Smooth muscle cell of the brain vasculature (primary cell): ENCODE measurements around the gene SRBD1.
"Not testable (repeated sequence)": the region's sequence is repeated elsewhere in the genome, so short reads cannot be mapped to it uniquely, and the experiment has no call there.

Source experiments
- DNase-seq: peaks from one replicate; pipeline ENCODE4 v3.0.0-alpha.2; 2012; ENCODE audit warnings: low read depth, low spot score

Gene SRBD1

DNA sequence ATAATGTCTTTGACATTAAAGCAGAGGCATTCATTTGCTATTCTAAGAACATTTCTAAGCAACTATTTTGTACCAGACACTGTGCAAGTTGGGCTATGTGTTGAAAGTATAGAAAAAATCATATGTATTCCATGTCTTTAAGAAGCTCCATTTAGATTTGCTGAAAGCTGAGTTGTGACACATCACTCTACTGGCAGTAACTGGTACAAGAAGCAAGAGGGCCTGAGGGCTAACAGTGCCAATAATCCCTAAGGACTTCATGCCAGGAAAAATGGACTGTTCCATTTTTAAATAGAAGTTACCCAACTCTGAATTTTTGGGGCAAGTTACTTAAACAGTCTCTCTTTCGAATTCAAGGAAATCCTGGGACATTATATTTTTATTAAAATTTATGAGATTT, 178.7 kb downstream of the SRBD1 start:
- no peak for DNase-seq

DNA sequence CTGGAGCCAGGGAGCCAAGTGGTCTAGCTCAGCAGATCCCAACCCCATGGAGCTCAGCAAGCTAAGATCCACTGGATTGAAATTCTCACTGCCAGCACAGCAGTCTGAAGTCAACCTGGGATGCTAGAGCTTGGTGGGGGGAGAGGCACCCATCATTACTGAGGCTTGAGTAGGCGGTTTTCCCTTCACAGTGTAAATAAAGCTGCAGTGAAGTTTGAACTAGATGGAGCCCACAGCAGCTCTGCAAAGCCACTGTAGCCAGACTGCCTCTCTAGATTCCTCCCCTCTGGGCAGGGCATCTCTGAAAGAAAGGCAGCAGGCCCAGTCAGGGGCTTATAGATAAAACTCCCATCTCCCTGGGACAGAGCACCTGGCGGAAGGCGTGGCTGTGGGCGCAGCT, 185.0 kb downstream of the SRBD1 start:
- not testable (repeated sequence) for DNase-seq

DNA sequence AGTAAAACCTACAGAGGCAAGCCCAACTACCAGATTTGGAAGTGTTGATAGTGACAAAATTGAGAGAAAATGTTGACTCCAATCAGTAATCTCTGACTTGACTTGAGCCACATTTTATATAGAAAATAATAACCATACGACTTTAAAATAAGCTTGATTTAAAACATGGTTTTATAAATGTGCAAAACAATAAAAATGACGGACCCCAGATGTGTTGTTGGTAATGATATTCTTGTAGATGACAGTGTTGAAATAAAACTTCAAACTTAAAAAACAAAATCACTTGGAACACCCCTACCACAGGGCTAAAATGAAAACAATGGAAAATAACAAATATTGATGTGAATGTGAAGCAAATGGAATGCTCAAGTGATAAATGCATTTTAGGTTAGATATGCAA, 188.1 kb downstream of the SRBD1 start:
- DNase-seq = no peak

DNA sequence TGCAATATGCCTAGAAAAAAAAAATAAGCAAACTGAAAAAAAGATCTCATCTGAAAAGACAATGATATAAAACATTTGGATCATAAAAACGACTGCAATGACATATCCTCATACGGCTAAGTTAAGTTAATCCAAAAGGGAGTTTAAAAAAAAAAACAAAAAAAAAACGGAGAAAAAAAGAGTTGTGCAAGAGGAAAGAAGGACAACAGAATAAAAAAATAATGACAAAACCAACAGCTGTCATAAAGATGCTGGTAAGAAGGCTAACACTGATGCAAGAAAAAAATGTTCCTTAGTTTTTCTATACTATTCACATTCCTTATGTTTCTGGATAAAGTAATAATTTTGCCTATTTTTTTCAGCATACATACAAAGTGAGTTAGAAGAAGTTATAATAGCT, 192.5 kb downstream of the SRBD1 start:
- DNase-seq = no peak

DNA sequence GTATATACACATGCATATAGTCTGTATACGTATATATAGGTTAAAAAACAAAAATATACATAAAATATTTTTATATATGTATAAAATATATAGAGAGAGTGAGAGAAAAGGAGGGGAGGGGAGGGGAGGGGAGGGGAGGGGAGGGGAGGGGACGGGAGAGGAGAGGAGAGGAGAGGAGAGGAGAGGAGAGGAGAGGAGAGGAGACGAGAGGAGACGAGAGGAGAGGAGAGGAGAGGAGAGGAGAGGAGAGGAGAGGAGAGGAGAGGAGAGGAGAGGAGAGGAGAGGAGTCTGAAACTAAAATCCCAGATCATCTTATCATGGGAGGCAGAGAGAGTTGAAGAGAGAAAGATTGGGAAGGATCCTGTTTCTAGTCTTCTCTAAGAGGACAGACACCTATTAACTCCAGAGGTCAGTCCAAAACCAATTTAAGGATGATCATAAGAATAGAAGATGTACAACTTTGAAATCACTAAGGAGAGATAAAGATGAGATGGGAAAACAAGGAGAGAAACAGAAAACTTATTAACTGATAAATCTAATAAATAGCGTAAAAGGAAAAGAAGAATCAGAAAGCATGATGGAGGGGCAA, 195.4 kb downstream of the SRBD1 start:
- no peak for DNase-seq

DNA sequence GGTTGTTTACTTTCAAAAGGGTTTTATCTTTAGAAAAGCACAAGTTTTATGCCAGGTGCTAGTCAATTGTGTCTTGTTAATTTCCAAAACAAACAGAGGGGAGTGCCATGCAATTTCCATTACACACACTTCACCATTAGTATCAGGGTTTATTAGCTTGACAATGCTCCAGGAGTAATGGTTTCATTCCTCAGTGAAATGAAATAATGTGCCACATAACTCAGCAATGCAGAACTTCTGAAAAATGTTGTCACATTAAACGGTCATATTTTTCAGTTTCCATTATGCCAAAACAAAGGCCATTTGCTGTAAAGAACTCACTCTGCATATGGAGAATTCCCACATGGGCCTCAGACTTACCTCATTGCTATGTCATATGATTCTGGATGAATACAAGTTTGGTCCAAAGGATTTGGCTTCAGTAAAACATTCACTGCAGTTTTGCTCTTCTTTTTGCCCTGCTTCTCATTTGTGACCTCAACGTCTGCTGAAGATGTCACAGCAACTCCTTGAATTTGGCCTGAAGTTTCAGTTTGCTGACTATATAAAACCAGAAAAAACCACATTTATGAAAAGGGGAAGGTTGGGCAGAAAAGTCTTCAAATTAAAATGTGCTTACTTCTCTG, 198.2 kb downstream of the SRBD1 start:
- DNase-seq = no peak

DNA sequence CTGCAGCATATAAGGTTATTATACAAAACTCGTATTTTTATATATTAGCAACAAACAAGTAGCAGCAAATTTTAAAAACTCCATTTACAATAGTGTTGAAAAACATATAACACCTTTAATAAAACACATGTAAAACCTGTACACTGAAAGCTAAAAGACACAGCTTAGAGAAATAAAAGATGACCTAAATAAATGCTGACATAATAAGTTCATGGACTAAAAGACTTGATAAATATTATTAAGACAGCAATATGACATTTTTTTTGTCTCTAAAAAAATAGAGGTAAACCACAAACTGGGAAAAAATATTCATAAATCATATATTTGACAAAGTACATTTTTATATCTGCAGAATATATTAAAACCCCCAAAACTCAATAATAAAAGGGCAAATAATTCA, 201.4 kb downstream of the SRBD1 start:
- DNase-seq = no peak

DNA sequence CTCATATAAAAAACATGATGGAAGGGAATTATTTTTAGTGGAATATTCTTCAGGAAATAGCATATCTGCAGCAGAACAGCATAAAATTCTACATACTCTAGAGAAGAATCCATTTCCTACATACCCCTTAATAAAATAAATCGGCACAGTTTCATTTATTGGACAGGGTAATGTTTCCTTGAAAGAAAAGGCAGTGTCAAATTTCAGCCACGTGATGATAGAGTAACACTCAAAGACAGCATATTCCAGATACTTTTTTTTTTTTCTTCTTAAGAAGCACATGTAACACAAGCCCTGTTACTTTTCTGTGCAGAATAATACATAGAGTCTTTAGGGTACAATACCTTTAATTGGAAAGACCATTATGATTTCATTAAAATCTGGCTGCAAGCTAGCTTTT, 204.4 kb downstream of the SRBD1 start:
- no peak for DNase-seq

DNA sequence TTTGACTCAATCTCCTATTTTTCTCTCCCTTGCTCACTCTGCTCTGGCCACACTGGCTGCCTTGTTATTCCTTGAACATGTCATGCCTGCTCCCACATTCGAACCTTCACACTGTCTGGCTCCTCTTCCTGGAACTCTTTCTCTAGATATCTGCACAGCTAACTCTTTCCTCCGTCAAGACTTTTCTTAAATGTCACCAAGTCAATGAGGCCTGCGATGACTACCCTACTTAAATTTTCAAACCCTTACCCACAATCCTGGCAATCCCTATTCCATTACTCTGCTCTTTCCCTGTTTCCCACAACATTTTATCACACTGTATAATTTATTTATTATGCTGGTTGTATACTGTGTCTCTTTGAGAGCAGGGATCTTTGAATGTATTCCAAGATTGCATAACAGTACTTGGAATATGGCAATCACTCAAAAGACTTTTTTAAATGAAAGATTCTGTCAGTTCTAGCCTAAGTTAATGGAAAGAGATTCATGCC, 206.2 kb downstream of the SRBD1 start:
- DNase-seq = no peak

DNA sequence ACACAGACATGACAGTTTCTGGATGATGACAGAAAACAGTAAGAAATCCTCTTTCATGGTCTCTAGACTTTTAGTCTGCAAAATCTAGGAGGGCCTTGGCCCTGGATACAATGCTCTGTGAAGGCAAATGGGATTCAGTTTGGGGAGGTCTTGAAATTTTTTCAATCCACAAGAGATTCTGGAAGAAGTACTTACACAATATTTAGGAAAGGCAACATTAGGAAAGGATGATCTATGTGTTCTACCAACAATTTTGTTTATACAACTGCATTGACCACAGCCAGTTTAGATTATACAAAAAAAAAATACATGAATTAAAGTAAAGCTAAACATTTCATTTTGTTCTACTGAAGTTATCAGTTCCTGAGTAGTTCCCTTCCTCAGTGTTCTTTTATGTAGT, 208.0 kb downstream of the SRBD1 start:
- no peak for DNase-seq

DNA sequence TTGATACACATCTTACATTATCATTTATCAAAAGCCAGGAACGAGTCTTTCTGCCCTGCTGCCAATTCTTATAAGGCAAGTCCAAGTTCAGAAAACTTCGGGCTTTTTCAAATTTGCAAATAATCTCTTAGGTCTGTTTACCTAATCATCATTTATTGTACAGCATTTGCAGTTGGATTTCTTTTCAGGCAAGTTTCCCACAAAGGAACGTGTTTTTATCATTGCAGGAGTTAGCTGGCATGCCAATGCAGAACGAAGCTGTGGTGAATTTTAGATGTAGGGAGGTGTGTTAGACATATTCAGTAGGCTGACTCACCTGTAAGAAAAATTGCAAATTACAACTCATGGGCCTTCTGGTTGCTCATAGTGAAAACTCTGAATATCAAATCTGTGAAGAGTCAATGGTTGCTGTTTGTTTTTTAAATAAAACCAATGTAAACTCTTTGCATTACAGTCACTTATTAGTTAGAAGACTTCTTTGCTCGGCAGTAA, 209.6 kb downstream of the SRBD1 start:
- no peak for DNase-seq

DNA sequence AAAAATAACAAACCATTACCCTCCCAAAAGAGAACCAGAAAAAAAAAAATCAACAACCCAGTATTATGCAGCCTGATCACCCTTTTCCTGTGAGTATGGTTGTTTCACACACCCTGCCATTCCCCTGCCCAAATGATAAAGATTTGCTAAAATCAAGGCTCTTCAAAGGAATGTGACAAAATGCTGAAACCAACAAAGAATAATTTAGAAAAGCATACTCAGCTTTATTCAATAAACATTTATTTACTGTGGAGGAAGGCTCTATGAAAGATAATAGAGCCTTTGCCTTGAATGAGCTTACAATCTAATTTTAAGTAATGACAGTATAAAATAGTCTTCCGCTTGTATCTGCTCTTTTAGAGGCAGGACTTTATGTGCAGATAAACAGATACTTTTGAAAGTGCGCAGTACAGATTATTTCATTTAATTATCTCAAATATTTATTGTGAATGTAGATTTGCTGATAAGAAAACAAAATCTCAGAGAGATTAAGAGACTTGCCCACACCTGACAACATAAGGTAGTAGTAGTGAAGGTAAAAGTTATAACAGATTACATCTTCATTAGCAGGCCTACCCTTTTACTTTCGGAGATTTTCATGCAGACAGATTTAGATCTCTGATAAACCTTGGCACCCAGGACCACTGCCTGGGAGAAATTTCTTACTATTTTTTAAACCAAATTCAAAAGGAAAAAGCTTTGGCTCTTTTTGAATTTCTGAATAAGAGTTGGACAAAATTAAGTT, 211.9 kb downstream of the SRBD1 start:
- no peak for DNase-seq

DNA sequence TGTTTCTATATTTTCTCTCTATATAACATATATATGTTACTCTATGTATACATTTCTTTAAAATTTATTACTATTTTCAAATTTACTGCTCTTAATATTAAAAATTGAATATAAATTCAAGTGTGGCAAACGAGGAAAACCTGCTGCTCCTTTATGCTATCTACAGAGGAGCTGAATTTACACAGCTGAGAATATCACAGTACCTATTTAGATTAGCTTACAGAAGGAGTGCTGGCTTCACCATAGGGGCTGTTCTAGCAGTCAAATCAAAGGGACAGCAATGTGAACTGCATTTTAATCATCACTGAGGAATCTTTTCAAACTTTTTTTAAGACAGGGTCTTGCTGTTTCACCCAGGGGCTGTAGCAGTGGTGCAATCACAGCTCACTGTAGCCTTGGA, 213.8 kb downstream of the SRBD1 start:
- no peak for DNase-seq

DNA sequence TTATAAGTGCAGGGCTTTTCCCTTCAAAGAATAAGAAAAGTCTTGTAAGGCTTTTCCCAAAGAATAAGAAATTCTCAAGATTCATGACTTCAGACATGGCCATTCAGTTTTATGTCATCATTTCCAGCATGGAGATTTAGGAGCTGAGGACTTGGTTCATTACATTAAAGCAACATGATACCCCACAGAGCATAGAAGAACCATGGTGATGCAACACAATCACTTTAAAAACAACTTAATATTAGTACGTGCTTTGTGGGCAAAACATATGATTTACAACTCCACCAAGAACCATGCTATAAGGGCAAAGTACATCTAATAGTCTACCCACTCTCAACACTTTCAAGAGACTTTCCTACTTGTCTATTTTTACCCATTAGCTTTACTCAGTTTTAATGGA, 214.4 kb downstream of the SRBD1 start:
- no peak for DNase-seq

DNA sequence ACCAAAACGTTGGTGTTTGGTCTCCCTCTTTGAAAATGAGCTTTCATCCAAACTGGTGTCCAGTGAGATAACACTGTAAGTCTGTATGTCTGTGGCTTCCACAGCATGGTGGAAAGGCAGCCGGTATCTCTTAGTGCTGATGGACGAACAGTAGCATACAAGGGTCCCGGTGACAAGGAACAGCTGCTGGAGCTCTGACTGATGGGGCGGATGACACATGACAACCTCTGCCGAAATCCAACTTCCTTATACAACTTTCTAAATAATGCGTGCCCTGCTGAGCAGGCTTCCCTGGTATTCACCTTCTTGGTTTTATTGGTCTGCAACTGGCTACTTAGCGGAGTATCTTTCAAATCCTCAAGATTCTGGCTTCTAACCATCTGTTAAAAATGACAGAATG, 216.2 kb downstream of the SRBD1 start:
- no peak for DNase-seq

DNA sequence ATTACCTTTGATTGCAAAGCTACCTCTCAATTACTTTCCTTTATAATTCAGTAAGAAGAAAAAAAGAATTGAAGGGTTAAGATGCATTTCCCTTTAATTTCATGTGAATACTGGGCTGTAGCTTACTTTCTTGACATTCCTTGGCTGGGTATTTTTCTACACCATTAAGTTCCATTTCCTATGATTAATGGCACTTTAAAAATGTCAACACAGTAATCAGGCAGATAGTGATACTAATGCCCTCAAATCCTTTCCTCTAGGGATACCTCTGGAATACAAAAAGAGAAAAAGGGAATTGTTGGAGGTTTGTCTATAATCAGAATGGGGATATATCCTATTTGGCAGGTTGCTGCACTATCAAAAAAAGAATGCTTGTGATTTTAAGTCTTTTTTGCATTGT, 216.9 kb downstream of the SRBD1 start:
- no peak for DNase-seq

DNA sequence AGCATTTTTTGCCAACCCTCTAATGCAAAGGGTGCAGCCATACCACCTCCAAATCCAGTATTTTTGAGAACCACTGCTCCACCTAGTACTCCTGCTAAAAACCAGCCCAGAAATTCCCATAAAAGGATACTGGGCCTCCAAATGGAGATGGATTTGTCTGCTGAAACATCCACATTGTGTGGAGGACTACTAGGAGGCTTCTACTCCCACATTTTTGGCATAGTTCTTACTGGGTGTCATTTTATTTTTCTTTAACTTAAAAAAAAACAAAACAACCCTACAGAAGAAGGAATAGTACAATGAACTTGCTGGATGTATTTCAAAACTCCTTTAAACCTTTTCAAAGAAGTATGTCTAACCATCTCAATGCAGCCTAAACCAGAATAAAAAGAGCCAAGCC, 219.2 kb downstream of the SRBD1 start:
- no peak for DNase-seq

DNA sequence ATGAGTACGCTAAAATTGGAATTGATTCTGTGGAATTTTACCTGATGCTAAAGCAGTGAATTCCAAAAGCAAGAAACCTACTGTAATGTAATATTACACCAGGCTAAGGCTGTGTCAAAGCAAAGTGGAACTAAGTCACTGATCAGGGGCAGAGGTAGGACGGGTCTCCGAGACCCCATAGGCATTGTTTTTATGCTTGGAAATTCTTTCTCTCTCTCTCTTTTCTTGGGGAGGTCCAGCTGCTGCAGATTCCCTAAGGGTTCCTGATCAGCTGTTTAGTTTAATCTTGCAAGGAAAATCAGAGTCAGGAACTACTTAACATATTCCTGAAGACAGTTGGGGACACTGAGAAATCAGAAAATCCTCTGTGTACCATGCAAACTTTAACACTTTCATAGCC, 220.2 kb downstream of the SRBD1 start:
- no peak for DNase-seq

DNA sequence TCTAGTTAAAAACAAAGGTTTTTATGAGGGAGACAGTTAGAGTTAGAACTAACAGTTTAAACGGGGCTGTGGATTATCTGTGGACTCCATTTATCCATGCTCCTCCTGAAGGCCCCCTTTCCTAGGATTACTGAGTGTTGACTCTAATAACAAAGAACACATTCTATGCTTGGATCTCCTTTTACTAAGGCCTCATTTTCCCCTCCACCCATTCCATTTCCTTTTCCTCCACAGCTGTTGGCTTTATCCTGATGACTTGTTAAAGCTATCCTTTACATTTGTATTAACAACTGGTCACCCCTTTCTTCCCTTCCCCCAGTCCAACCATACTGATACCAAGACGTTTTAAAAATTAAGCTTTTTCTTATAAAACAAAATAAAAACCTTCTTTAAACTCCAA, 220.6 kb downstream of the SRBD1 start:
- no peak for DNase-seq

DNA sequence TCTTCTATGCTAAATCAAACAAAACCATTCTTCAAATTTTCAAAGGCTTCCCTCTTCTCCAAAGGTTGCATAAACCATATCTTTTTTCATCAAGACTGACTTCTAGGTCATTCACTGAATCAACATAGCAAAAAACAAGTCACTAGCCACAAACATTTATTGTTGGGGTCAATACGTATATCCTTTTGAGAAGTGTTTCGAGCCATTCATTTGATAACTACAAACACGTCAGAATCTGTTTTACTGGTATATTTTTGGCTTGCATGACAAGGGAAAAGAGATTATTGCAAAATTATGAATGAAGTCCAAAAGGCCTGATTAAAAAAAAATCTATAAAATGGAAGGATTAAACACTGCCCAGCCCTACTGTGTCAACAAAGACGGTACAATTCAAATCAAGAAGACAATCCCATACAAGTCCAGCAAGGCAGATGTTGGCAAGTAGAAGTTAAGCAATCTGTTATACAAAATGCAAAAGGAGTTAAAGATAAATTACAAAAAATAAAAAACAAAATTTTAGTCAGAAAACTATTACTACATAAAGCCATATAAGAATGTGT, 222.4 kb downstream of the SRBD1 start:
- no peak for DNase-seq

DNA sequence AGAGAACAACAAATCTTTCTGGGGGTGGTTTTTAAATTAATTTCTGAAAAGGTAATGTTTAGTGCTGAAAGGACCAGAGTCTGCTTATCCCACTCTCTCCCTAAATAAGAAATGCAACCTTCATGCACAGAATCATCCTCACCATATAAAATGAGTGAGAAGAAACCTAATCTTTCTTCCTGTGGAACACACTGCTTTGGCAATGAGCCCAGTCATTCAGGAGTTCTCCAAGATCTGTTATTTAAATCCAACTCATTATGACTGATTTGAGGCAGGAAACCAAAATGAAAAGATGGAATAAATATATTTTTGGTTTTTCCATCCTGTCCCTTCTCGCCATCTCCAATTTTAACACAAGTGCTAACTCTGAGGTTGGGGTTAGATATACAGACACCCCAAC, 228.3 kb downstream of the SRBD1 start:
- DNase-seq = peak; percentile 41

DNA sequence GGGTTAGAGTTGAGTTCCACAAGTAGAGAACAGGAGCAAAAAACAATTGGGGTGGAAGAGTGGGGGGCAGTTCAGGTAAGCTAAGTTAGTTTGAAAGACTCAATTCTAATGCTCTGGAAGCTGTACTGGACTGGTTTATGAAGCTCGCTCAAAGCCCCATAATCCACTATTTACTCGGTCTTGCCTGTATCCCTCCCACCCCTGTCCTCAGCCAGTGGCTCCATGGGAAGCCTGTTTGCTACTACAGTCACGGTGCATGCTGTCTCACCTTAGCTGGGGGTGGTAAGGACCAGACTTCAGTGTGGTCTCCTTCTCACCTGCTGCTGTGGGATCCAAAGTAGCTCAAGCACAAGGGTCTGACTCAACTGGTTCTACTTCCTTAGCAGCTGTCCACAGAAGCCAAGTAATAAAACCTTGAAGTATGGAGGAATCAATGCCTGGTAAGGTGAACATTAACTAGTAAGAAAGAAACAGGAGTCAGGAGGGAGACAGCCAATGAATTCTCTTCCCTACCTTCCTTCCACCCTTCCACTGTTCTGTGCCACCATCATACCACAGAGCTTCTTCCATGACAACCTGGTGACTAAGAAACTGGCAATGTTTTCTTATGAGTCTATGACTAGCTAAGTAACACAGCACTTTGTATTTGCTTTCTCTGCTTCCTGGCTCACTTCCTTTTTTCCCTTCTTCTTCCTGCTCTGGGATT, 230.8 kb downstream of the SRBD1 start:
- no peak for DNase-seq
